Keratinocyte (primary cell): ENCODE data around the gene FIZ1.

Experiments
- EZH2 ChIP-seq: IDR thresholded peaks from one replicate; pipeline ENCODE4 v1.6.1; 2012; ENCODE audit warnings: inconsistent platforms, mild to moderate bottlenecking, low read length, moderate library complexity
- TF ChIP-seq, protein P1 (sequence below), 3 experiments: IDR thresholded peaks in 1 of 3; conservative IDR thresholded peaks in 1 of 3; optimal IDR thresholded peaks in 1 of 3; 2 replicates in 2 of 3; 3 replicates in 1 of 3; pipeline versions ENCODE3 to v1.5.1; 2011; ENCODE audit warnings: low read length in 3 of 3, mild to moderate bottlenecking in 3 of 3, moderate library complexity in 2 of 3, control low read depth in 1 of 3, inconsistent platforms in 1 of 3; ENCODE audit not compliant: insufficient read depth in 2 of 3; ENCODE audit errors: extremely low read depth in 1 of 3

DNA sequence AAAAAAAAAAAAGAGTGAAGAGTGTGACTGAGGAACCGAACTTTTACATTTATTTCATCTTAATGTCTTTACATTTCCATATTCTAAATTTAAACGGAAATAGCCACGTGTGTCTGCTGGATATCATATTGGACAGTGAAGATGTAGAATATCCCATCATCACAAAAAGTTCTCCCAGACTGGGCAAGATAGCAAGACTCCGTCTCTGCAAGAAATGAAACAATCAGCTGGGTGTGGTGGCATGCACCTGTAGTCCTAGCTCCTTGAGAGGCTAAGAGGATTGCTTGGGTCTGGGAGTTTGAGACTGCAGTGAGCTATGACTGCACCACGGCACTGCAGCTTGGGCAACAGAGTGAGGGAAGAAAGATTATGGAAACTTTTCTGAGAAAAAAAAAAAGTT lies 22.6 kb downstream of the FIZ1 start:
- TF ChIP-seq, protein P1, sequence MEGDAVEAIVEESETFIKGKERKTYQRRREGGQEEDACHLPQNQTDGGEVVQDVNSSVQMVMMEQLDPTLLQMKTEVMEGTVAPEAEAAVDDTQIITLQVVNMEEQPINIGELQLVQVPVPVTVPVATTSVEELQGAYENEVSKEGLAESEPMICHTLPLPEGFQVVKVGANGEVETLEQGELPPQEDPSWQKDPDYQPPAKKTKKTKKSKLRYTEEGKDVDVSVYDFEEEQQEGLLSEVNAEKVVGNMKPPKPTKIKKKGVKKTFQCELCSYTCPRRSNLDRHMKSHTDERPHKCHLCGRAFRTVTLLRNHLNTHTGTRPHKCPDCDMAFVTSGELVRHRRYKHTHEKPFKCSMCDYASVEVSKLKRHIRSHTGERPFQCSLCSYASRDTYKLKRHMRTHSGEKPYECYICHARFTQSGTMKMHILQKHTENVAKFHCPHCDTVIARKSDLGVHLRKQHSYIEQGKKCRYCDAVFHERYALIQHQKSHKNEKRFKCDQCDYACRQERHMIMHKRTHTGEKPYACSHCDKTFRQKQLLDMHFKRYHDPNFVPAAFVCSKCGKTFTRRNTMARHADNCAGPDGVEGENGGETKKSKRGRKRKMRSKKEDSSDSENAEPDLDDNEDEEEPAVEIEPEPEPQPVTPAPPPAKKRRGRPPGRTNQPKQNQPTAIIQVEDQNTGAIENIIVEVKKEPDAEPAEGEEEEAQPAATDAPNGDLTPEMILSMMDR (optimal IDR thresholded peaks at IDR 0.05 in 1 of 3, IDR thresholded peaks at IDR 0.05 in 1 of 3, conservative IDR thresholded peaks at IDR 0.05 in 1 of 3; ENCODE audit: extremely low read depth in 1 of 3, insufficient read depth in 2 of 3, low read length in 3 of 3): no peak
- TF ChIP-seq EZH2: no peak
